K562 (cell line): ENCODE measurements around the gene LMAN2. TPM values are rescaled to one million over a fixed set of nuclear protein-coding genes. Genes with fewer than 3 reads are reported as not detected.

Experiments
- BRD9 ChIP-seq: fragments of 450-650 bp; IDR thresholded peaks from 2 replicates; pipeline ENCODE4 v1.6.1; 2018; ENCODE audit warnings: low read depth; ENCODE audit not compliant: partially characterized antibody
- CHAMP1 ChIP-seq: fragments of 450-650 bp; IDR thresholded peaks from 2 replicates; pipeline ENCODE4 v1.6.1; 2016; ENCODE audit warnings: mild to moderate bottlenecking
- GATAD2B ChIP-seq: fragments of 450-650 bp; IDR thresholded peaks from 2 replicates; pipeline ENCODE4 v1.6.1; 2017; ENCODE audit warnings: mild to moderate bottlenecking, borderline replicate concordance
- KLF1 ChIP-seq: fragments of 450-650 bp; IDR thresholded peaks from 2 replicates; pipeline ENCODE4 v1.6.1; 2016; ENCODE audit warnings: missing genetic modification characterization, missing compliant biosample characterization
- MED1 ChIP-seq: sonication (generic); formaldehyde crosslinking; IDR thresholded peaks from 2 replicates; pipeline ENCODE4 v1.8.1; 2023; ENCODE audit warnings: missing genetic modification reagents, borderline replicate concordance
- MEF2A ChIP-seq: IDR thresholded peaks from 2 replicates; pipeline ENCODE4 v1.6.1; 2011; ENCODE audit warnings: low read depth, mild to moderate bottlenecking, low read length, moderate library complexity; ENCODE audit not compliant: control insufficient read depth
- NFATC3 ChIP-seq: fragments of 450-650 bp; IDR thresholded peaks from 2 replicates; pipeline ENCODE4 v1.6.1; 2017; ENCODE audit warnings: mild to moderate bottlenecking
- NFIX ChIP-seq: fragments of 250-450 bp; sonication (Bioruptor Pico); IDR thresholded peaks from 2 replicates; pipeline ENCODE4 v1.4.0; 2020; ENCODE audit warnings: low read depth, mild to moderate bottlenecking, moderate library complexity
- NRF1 ChIP-seq, 2 experiments: fragments of 450-650 bp; IDR thresholded peaks in 1 of 2; conservative IDR thresholded peaks in 1 of 2; 2 replicates each; pipeline ENCODE4 v1.6.1; 2014; ENCODE audit warnings: mild to moderate bottlenecking in 2 of 2
- PREB ChIP-seq: sonication (generic); formaldehyde crosslinking; IDR thresholded peaks from 2 replicates; pipeline ENCODE4 v1.8.1; 2023; ENCODE audit warnings: mild to moderate bottlenecking, missing genetic modification reagents
- SREBF1 ChIP-seq: fragments of 150-350 bp; IDR thresholded peaks from 2 replicates; pipeline ENCODE4 v1.6.1; 2014; ENCODE audit warnings: antibody characterized with exemption, low read depth, low read length, borderline replicate concordance
- ZC3H8 ChIP-seq: fragments of 450-650 bp; IDR thresholded peaks from 2 replicates; pipeline ENCODE4 v1.6.1; 2017
- ZNF197 ChIP-seq: fragments of 200-800 bp; sonication (Bioruptor generic); IDR thresholded peaks from 2 replicates; pipeline ENCODE4 v1.6.1; 2016; ENCODE audit warnings: low read depth, missing genetic modification characterization, missing compliant biosample characterization
- ZZZ3 ChIP-seq: fragments of 450-650 bp; IDR thresholded peaks from 2 replicates; pipeline ENCODE4 v1.6.1; 2016; ENCODE audit warnings: antibody characterized with exemption, mild to moderate bottlenecking, moderate library complexity
- polyA plus RNA-seq, 8 experiments: library from polyadenylated mRNA; depleted of rRNA in 4 of 8; stranded (reverse) in 5 of 8; unstranded in 3 of 8; fragments of >200 nt; fragmentation: Nextera tagmentation in 2 of 8; fragmentation: Illumina TruSeq in 1 of 8; extraction: Ambion mirVana in 2 of 8; extraction: Trizol in 1 of 8; gene quantifications; 2 replicates each; pipeline versions ENCODE4 v1.2.1 to v1.2.3, GENCODE V29; 2011 to 2014; ENCODE audit warnings: inconsistent platforms in 1 of 8, missing spikeins in 1 of 8
- total RNA-seq, 7 experiments: library from RNA; depleted of rRNA in 6 of 7; stranded (reverse); fragments of >200 nt in 6 of 7; fragmentation: Illumina TruSeq in 2 of 7; extraction: Trizol in 2 of 7; gene quantifications; 2 replicates each; pipeline versions ENCODE4 v1.2.1 to v1.2.3, GENCODE V29; 2011 to 2021; ENCODE audit warnings: low replicate concordance in 1 of 7
- TF ChIP-seq, protein P1 (sequence below): sonication (generic); formaldehyde crosslinking; IDR thresholded peaks from 2 replicates; pipeline ENCODE4 v1.8.1; 2023; ENCODE audit warnings: mild to moderate bottlenecking, missing genetic modification reagents, moderate library complexity
- TF ChIP-seq, protein P2 (sequence below), 2 experiments: fragments of 450-650 bp; IDR thresholded peaks; 2 replicates each; pipeline ENCODE4 v1.6.1; 2016
- TF ChIP-seq, protein P3 (sequence below): fragments of 450-650 bp; IDR thresholded peaks from 2 replicates; pipeline ENCODE4 v1.6.1; 2016; ENCODE audit warnings: borderline replicate concordance

Gene LMAN2
- total and polyA plus RNA-seq, 9 of the 15 experiments (the other 6 are each of a cell fraction or from before 2014, with no cell fraction given), result 2.7 to 254 (median 136) TPM

DNA sequence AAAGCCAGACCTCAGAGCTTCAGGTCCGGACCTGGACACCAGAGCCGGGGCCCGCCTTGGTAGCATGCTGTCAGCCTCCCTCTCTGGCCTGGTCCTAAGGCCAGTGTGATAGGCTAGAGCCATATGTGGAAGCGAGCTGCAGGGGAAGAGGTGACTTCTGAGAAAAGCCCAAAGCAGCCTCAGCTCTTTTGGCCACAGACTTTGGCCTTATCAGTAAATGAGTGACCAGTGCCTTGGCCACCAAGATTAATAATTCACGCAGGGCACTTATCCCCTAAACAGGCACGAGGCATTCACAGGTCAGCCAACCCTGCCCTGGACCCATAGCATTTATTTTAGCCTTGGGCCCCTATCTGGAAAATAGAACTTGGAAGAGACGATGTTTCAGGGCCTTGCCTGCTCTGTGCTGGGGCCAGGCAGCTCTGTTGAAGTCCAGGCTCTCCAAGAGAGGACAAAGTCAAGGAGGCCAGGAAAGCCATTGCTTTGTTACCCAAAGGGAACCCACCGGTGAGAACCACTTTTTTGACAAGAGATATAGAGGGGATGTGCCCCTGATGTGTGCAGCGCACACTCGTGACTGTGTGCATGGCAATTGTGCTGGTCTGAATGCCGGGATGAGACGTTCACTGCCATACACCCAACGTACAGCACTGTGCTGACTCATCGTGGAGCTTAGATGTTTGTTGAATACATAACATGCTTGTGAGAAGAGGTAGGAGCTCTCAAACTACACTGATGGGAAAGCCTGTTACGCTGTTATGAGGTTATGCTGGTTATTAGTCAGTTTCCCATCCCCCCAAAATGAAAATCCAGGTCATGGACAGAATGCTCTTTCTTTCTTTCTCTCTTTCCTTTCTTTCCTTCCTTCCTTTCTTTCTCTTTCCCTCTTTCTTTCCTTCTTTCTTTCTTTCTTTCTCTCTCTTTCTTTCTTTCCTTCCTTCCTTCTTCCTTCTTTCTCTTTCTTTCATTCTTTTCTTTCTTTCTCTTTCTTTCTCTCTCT is 27.7 kb upstream of the LMAN2 start (continued):
- no peak for TF ChIP-seq PREB (CRISPR knock-in tag)
- TF ChIP-seq ZNF197 (CRISPR knock-in tag), result peak; percentile 60; the same call in 1 of the 2 replicates
- no peak for TF ChIP-seq NFATC3
- no peak for TF ChIP-seq MED1 (CRISPR knock-in tag)
- TF ChIP-seq, protein P1, sequence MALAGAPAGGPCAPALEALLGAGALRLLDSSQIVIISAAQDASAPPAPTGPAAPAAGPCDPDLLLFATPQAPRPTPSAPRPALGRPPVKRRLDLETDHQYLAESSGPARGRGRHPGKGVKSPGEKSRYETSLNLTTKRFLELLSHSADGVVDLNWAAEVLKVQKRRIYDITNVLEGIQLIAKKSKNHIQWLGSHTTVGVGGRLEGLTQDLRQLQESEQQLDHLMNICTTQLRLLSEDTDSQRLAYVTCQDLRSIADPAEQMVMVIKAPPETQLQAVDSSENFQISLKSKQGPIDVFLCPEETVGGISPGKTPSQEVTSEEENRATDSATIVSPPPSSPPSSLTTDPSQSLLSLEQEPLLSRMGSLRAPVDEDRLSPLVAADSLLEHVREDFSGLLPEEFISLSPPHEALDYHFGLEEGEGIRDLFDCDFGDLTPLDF (CRISPR knock-in tag), result no peak
- 0 out of 2 replicates have a peak, but pooled peaks have one; percentile 35 for TF ChIP-seq ZC3H8
- peak; percentile 71; the same call in 1 of the 2 replicates for TF ChIP-seq CHAMP1
- TF ChIP-seq MEF2A, result no peak
- no peak; the same call in 1 of the 2 replicates for TF ChIP-seq GATAD2B
- peak; percentile 86 for TF ChIP-seq BRD9
- peak in 1 of 2 experiments; percentile 27; a peak in 1 of 4 replicates for TF ChIP-seq NRF1 (conservative IDR thresholded peaks at IDR 0.05 in 1 of 2, IDR thresholded peaks at IDR 0.05 in 1 of 2)
- TF ChIP-seq ZZZ3, result peak; percentile 60; the same call in 1 of the 2 replicates
- TF ChIP-seq NFIX, result no peak
- TF ChIP-seq, protein P2, sequence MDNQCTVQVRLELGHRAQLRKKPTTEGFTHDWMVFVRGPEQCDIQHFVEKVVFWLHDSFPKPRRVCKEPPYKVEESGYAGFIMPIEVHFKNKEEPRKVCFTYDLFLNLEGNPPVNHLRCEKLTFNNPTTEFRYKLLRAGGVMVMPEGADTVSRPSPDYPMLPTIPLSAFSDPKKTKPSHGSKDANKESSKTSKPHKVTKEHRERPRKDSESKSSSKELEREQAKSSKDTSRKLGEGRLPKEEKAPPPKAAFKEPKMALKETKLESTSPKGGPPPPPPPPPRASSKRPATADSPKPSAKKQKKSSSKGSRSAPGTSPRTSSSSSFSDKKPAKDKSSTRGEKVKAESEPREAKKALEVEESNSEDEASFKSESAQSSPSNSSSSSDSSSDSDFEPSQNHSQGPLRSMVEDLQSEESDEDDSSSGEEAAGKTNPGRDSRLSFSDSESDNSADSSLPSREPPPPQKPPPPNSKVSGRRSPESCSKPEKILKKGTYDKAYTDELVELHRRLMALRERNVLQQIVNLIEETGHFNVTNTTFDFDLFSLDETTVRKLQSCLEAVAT (IDR thresholded peaks at IDR 0.05), result peak; percentile 82 to 86; a peak in 3 of 4 replicates
- TF ChIP-seq KLF1, result 0 out of 2 replicates have a peak, but pooled peaks have one; percentile 21
- TF ChIP-seq, protein P3, sequence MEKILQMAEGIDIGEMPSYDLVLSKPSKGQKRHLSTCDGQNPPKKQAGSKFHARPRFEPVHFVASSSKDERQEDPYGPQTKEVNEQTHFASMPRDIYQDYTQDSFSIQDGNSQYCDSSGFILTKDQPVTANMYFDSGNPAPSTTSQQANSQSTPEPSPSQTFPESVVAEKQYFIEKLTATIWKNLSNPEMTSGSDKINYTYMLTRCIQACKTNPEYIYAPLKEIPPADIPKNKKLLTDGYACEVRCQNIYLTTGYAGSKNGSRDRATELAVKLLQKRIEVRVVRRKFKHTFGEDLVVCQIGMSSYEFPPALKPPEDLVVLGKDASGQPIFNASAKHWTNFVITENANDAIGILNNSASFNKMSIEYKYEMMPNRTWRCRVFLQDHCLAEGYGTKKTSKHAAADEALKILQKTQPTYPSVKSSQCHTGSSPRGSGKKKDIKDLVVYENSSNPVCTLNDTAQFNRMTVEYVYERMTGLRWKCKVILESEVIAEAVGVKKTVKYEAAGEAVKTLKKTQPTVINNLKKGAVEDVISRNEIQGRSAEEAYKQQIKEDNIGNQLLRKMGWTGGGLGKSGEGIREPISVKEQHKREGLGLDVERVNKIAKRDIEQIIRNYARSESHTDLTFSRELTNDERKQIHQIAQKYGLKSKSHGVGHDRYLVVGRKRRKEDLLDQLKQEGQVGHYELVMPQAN, result peak; percentile 71
- TF ChIP-seq SREBF1, result no peak
